Activated CD8-positive, alpha-beta T cell treated with anti-CD3 and anti-CD28 coated beads, Interleukin-2, amount 10 ng/mL, durations not matched to agents 7 days and 5 days (primary cell): ENCODE results near the gene SMIM27. TPM values are rescaled to one million over a fixed set of nuclear protein-coding genes. Genes with fewer than 3 reads are reported as not detected.
A peak's percentile ranks its signal among the peaks of the same experiment; 100 is the strongest.

Source experiments
- ATAC-seq: fragments of 150-1000 bp; cut with Tn5 transposase; one replicate; pipeline ENCODE4 v1.10.0; 2021; ENCODE audit warnings: moderate library complexity
- CTCF ChIA-PET: fragments of 350-600 bp; sonication (Branson Sonifier 250); formaldehyde crosslinking; loops from one replicate; lab custom pipeline; 2021; ENCODE audit warnings: antibody characterized with exemption; lab: Charles Lee
- POLR2A ChIA-PET: fragments of 350-600 bp; sonication (Branson Sonifier 250); formaldehyde crosslinking; loops from one replicate; lab custom pipeline; 2021; ENCODE audit warnings: antibody characterized with exemption; lab: Charles Lee
- DNase-seq: peaks from one replicate; pipeline ENCODE4 v3.0.0-alpha.2; 2020
- H3K27ac Mint-ChIP-seq: one replicate; pipeline ENCODE4 v1.8.0; 2021; ENCODE audit warnings: mild to moderate bottlenecking, mixed read lengths
- H3K27me3 Mint-ChIP-seq: one replicate; pipeline ENCODE4 v1.8.0; 2021; ENCODE audit warnings: low read depth, mixed read lengths
- H3K36me3 Mint-ChIP-seq: one replicate; pipeline ENCODE4 v1.8.0; 2021; ENCODE audit warnings: low read depth, mixed read lengths
- H3K4me1 Mint-ChIP-seq: one replicate; pipeline ENCODE4 v1.8.0; 2021; ENCODE audit warnings: low read depth, mixed read lengths
- H3K4me3 Mint-ChIP-seq: one replicate; pipeline ENCODE4 v1.8.0; 2021; ENCODE audit warnings: mild to moderate bottlenecking, mixed read lengths
- H3K9me3 Mint-ChIP-seq: one replicate; pipeline ENCODE4 v1.8.0; 2022; ENCODE audit warnings: mixed read lengths; ENCODE audit not compliant: insufficient read depth
- total RNA-seq, 2 experiments: library from RNA; stranded (reverse); gene quantifications; one replicate each; pipeline ENCODE4 v1.2.3, GENCODE V29; 2021

The SMIM27 gene
- total RNA-seq, 2 experiments from 2014 or later = 15.6 to 17.1 TPM

DNA sequence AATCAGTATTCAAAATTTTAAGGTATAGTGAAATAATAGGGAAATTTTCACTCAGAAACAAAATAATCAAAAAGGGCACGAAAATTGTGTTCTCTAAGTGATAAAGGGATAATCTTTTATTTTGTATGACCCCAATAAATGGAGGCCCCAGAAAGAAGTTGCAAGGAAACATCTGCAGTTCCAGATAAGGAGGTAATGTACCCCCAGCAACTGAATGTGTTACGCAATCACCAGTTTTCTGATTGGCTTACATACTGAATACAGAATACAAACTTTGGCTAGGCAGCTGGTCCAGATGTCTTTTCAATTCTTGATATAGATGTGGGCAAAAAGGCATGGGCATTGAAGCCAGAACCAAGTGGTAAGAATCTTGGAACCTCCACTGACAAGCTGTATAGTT, 2.0 kb downstream of the SMIM27 start:
- Mint-ChIP-seq H3K4me3 (peak overlapping the region; percentile 31), H3K27me3 (no peaks in the 10 kb centered on the region), H3K9me3 (no peaks in the 10 kb centered on the region), H3K4me1 (peaks cover 22% of the 10 kb centered on the region), H3K27ac (no peak overlapping the region), H3K36me3 (peaks cover 20% of the 10 kb centered on the region)
- ChIA-PET CTCF (interaction anchor here (1.3 to 9.8 kb wide), 4 partner anchors 14 to 175 kb away, joined by 3 to 85 read pairs (median 14); partner anchors contain the start of gene NDUFB6), POLR2A (no interaction called here)
- DNase-seq (no peak), ATAC-seq (no peak)

- ATAC-seq (no peak), DNase-seq (no peak)
- H3K27ac Mint-ChIP-seq = no peak overlapping the region
- POLR2A ChIA-PET = interaction anchor here (1.2 kb wide), 1 partner anchor 29 kb away, joined by 3 read pairs; no protein-coding TSS in a partner anchor
- no peaks in the 10 kb centered on the region for H3K27me3 Mint-ChIP-seq
- no peak overlapping the region for H3K4me3 Mint-ChIP-seq
- CTCF ChIA-PET = interaction anchor here (1.3 to 9.8 kb wide), 4 partner anchors 14 to 176 kb away, joined by 3 to 85 read pairs (median 14); partner anchors contain the start of gene NDUFB6
- H3K9me3 Mint-ChIP-seq = no peaks in the 10 kb centered on the region
- peaks cover 21% of the 10 kb centered on the region for H3K36me3 Mint-ChIP-seq
- peaks cover 22% of the 10 kb centered on the region for H3K4me1 Mint-ChIP-seq
These were observed 2.5 kb downstream of the SMIM27 start for GRCh38 chr9:32554591-32554990.

- ATAC-seq (no peak), DNase-seq (no peak)
- POLR2A ChIA-PET = no interaction called here
- CTCF ChIA-PET = interaction anchor here (9.8 kb wide), 1 partner anchor 179 kb away, joined by 85 read pairs; no protein-coding TSS in a partner anchor
- Mint-ChIP-seq H3K36me3 (peaks cover 10% of the 10 kb centered on the region), H3K4me3 (no peak overlapping the region), H3K4me1 (peaks cover 11% of the 10 kb centered on the region), H3K27me3 (no peaks in the 10 kb centered on the region), H3K9me3 (no peaks in the 10 kb centered on the region), H3K27ac (no peak overlapping the region)
These were observed 6.3 kb downstream of the SMIM27 start for GRCh38 chr9:32558408-32558934.

- Mint-ChIP-seq H3K27me3 (no peaks in the 10 kb centered on the region), H3K9me3 (no peaks in the 10 kb centered on the region), H3K4me3 (no peak overlapping the region), H3K4me1 (peaks cover 20% of the 10 kb centered on the region), H3K27ac (peak overlapping the region; percentile 78), H3K36me3 (peaks cover 39% of the 10 kb centered on the region)
- ChIA-PET POLR2A (interaction anchor here (1.5 to 1.7 kb wide), 4 partner anchors 14 to 459 kb away, joined by 3 to 7 read pairs (median 4); partner anchors contain the start of genes RIGI, SMIM27 and TOPORS), CTCF (interaction anchor here (0.6 to 3.2 kb wide), 4 partner anchors 14 to 465 kb away, joined by 3 to 19 read pairs (median 11); no protein-coding TSS in a partner anchor)
- peak; percentile 42 for ATAC-seq
- no peak for DNase-seq
These were observed 13.8 kb downstream of the SMIM27 start for GRCh38 chr9:32565967-32566366.

- H3K36me3 Mint-ChIP-seq = peaks cover 39% of the 10 kb centered on the region
- POLR2A ChIA-PET = interaction anchor here (1.5 to 1.6 kb wide), 3 partner anchors 15 to 458 kb away, joined by 3 to 7 read pairs (median 4); partner anchors contain the start of genes RIGI, SMIM27 and TOPORS
These were observed 14.6 kb downstream of the SMIM27 start for GRCh38 chr9:32566770-32567169.

GRCh38 chr9:32570262-32570661, 18.1 kb downstream of the SMIM27 start:
- CTCF ChIA-PET = no interaction called here
- Mint-ChIP-seq H3K27ac (peak overlapping the region; percentile 55), H3K36me3 (peaks cover 28% of the 10 kb centered on the region), H3K4me1 (peaks cover 36% of the 10 kb centered on the region), H3K27me3 (no peaks in the 10 kb centered on the region), H3K4me3 (no peak overlapping the region), H3K9me3 (no peaks in the 10 kb centered on the region)
- POLR2A ChIA-PET = no interaction called here
- DNase-seq (no peak), ATAC-seq (no peak)

More at GRCh38 chr9:32566770-32567169, 14.6 kb downstream of the SMIM27 start:
- no peaks in the 10 kb centered on the region for H3K27me3 Mint-ChIP-seq
- no peaks in the 10 kb centered on the region for H3K9me3 Mint-ChIP-seq
- H3K4me1 Mint-ChIP-seq = peaks cover 25% of the 10 kb centered on the region
- no peak overlapping the region for H3K27ac Mint-ChIP-seq
- no peak for DNase-seq
- CTCF ChIA-PET = interaction anchor here (1.8 to 3.2 kb wide), 3 partner anchors 13 to 188 kb away, joined by 5 to 19 read pairs (median 17); no protein-coding TSS in a partner anchor
- no peak overlapping the region for H3K4me3 Mint-ChIP-seq
- ATAC-seq = no peak

DNA sequence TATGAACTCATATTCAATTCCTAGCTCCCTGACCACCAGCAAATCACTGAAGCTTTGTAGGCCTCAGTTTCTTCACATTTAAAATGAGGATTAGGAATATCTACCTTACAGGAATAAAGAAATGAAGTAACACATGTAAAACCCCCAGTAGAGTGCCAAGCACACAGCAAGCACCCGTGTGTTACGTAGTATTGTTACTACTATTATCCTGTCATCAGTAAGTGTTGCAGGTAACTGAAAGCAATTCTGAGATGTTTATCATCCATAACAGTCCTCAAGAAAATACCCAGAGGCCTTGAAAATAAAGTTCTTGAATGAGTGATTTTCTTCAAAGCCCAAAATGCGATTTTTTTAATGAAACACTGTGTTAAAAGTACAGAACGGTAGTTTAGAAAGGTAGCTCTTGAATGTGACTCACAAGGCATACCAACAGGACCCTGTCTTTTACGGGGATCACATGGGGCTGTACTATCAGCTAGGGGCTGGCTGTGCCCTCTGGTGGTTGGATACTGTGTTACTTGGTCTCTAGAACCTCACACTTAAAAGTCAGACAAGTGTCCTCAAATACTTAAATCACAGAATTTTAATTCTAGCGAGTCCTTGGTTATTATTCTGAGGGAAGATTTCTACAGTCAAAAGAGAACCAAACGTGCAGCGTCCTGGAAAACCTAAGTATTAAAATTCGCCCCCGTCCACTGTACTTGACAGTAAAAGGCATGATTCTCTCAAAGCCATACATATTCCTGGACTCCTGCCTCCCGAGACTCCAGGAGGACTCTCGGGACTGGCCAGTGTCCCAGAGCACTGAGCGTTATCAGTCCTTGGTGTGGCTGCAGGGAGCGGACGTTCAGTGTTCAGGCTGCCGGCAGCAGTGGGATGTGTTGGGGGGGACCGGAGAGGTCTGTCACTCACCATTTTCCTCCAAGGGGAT, 20.1 kb downstream of the SMIM27 start:
- peak; percentile 88 for ATAC-seq
- Mint-ChIP-seq H3K27me3 (peaks cover 2% of the 10 kb centered on the region), H3K9me3 (no peaks in the 10 kb centered on the region), H3K36me3 (peaks cover 17% of the 10 kb centered on the region), H3K4me3 (peak overlapping the region; percentile 100), H3K4me1 (peaks cover 26% of the 10 kb centered on the region), H3K27ac (peak overlapping the region; percentile 99)
- CTCF ChIA-PET = interaction anchor here (0.6 to 12.1 kb wide), 24 partner anchors 9 to 902 kb away, joined by 3 to 608 read pairs (median 4); partner anchors contain the start of genes ACO1, NOL6, RIGI and SMIM27
- POLR2A ChIA-PET = interaction anchor here (0.6 to 2.0 kb wide), 7 partner anchors 9 to 193 kb away, joined by 3 to 13 read pairs (median 4); partner anchors contain the start of genes RIGI, SMIM27 and TOPORS
- DNase-seq = peak; percentile 87

- Mint-ChIP-seq H3K4me1 (peaks cover 26% of the 10 kb centered on the region), H3K36me3 (peaks cover 12% of the 10 kb centered on the region), H3K27me3 (peaks cover 2% of the 10 kb centered on the region), H3K4me3 (peak within 1 kb of the TSS; percentile 100), H3K9me3 (no peaks in the 10 kb centered on the region), H3K27ac (peak within 1 kb of the TSS; percentile 99)
- CTCF ChIA-PET = interaction anchor here (1.9 to 12.1 kb wide), 8 partner anchors 8 to 196 kb away, joined by 10 to 608 read pairs (median 22); partner anchors contain the start of genes ACO1, RIGI, SMIM27 and TOPORS
- DNase-seq (peak; percentile 98), ATAC-seq (peak; percentile 92)
- POLR2A ChIA-PET = interaction anchor here (0.7 to 2.0 kb wide), 7 partner anchors 10 to 194 kb away, joined by 3 to 13 read pairs (median 4); partner anchors contain the start of genes RIGI, SMIM27 and TOPORS
These were observed 20.9 kb downstream of the SMIM27 start, which contains the start of gene NDUFB6 for GRCh38 chr9:32572900-32573523. Gene NDUFB6 (minus strand): TSS chr9:32573159. CDS start chr9:32573060, 99 bp downstream.

GRCh38 chr9:32573821-32574220, 21.7 kb downstream of the SMIM27 start:
- POLR2A ChIA-PET = interaction anchor here (1.0 to 1.7 kb wide), 3 partner anchors 31 to 189 kb away, joined by 3 to 7 read pairs (median 3); partner anchors contain the start of gene RIGI
- H3K9me3 Mint-ChIP-seq = no peaks in the 10 kb centered on the region
- DNase-seq = no peak
- peaks cover 8% of the 10 kb centered on the region for H3K36me3 Mint-ChIP-seq
- peaks cover 2% of the 10 kb centered on the region for H3K27me3 Mint-ChIP-seq
- H3K4me1 Mint-ChIP-seq = peaks cover 26% of the 10 kb centered on the region
- H3K4me3 Mint-ChIP-seq = peak overlapping the region; percentile 100
- no peak for ATAC-seq
- H3K27ac Mint-ChIP-seq = peak overlapping the region; percentile 99
- CTCF ChIA-PET = interaction anchor here (0.8 to 12.1 kb wide), 9 partner anchors 7 to 395 kb away, joined by 3 to 608 read pairs (median 16); partner anchors contain the start of genes ACO1, RIGI, SMIM27 and TOPORS

GRCh38 chr9:32574858-32575257, 22.7 kb downstream of the SMIM27 start:
- Mint-ChIP-seq H3K9me3 (no peaks in the 10 kb centered on the region), H3K4me1 (peaks cover 25% of the 10 kb centered on the region), H3K36me3 (peaks cover 7% of the 10 kb centered on the region), H3K27ac (no peak overlapping the region), H3K27me3 (peaks cover 2% of the 10 kb centered on the region), H3K4me3 (no peak overlapping the region)
- DNase-seq (no peak), ATAC-seq (no peak)
- ChIA-PET CTCF (interaction anchor here (0.8 to 12.1 kb wide), 6 partner anchors 12 to 394 kb away, joined by 3 to 608 read pairs (median 39); partner anchors contain the start of genes ACO1, RIGI, SMIM27 and TOPORS), POLR2A (interaction anchor here (1.7 kb wide), 1 partner anchor 49 kb away, joined by 7 read pairs; the partner anchor contains the start of gene RIGI)
